Right lobe of liver (tissue), 4 donors: ENCODE results near the gene STMN1.

Experiments
- POLR2A ChIP-seq: fragments of 450-650 bp; IDR thresholded peaks from one replicate; pipeline ENCODE4 v1.6.1; 2017; ENCODE audit warnings: antibody characterized with exemption, mild to moderate bottlenecking
- TF ChIP-seq, protein P1 (sequence below), 4 donors: fragments of 200-600 bp in 3 of 4; fragments of 450-650 bp in 1 of 4; IDR thresholded peaks; one replicate each; pipeline versions ENCODE4 v1.5.1 to v1.8.0; 2016 to 2022; ENCODE audit warnings: antibody characterized with exemption in 4 of 4, mild to moderate bottlenecking in 2 of 4
- donor health status: DM: no; HTN: no; CAD: no.
- donor health status: DM: no; HTN: no; CAD: no.
- donor health status: DM: no; HTN: yes; CAD: no.

DNA sequence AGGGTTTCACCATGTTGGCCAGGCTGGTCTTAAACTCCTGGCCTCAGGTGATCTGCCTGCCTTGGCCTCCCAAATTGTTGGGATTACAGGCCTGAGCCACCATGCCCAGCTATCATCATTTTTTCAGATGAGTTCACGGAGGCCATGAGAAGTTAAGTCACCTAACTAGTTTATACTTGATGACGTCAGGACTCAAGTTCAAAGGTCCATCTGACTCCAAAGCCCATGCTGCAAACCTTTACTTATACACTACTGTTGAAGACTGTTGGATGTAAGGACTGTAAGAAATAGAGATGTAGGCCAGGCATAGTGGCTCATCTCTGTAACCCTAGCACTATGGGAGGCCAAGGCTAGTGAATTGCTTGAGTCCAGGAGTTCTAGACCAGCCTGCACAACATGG is 40.8 kb upstream of the STMN1 start:
- TF ChIP-seq POLR2A = no peak
- TF ChIP-seq, protein P1, sequence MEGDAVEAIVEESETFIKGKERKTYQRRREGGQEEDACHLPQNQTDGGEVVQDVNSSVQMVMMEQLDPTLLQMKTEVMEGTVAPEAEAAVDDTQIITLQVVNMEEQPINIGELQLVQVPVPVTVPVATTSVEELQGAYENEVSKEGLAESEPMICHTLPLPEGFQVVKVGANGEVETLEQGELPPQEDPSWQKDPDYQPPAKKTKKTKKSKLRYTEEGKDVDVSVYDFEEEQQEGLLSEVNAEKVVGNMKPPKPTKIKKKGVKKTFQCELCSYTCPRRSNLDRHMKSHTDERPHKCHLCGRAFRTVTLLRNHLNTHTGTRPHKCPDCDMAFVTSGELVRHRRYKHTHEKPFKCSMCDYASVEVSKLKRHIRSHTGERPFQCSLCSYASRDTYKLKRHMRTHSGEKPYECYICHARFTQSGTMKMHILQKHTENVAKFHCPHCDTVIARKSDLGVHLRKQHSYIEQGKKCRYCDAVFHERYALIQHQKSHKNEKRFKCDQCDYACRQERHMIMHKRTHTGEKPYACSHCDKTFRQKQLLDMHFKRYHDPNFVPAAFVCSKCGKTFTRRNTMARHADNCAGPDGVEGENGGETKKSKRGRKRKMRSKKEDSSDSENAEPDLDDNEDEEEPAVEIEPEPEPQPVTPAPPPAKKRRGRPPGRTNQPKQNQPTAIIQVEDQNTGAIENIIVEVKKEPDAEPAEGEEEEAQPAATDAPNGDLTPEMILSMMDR (IDR thresholded peaks at IDR 0.05) = no peak
